Adrenal gland (tissue), 12 donors: ENCODE results near the gene SAFB. TPM values are rescaled to one million over a fixed set of nuclear protein-coding genes. Genes with fewer than 3 reads are reported as not detected.

ENCODE experiments used
- DNase-seq, 7 donors: peaks; one replicate each; pipeline ENCODE4 v3.0.0-alpha.2; 2019 to 2020
- H3K27ac ChIP-seq, 5 donors: fragments of 200-600 bp; sonication (generic) in 4 of 5; 1 replicate in 3 of 5; 2 replicates in 2 of 5; pipeline versions ENCODE4 v1.5.1 to v1.8.0; 2016 to 2020; ENCODE audit warnings: mild to moderate bottlenecking in 1 of 5
- H3K27me3 ChIP-seq: fragments of 200-600 bp; 2 replicates; pipeline ENCODE4 v1.8.0; 2021
- H3K36me3 ChIP-seq, 2 donors: fragments of 200-600 bp; replicated peaks in 1 of 2; 1 replicate in 1 of 2; 2 replicates in 1 of 2; pipeline versions ENCODE4 v1.5.1 to v1.8.0; 2018 to 2022
- H3K4me1 ChIP-seq, 2 donors: fragments of 200-600 bp; replicated peaks in 1 of 2; 1 replicate in 1 of 2; 2 replicates in 1 of 2; pipeline versions ENCODE4 v1.5.1 to v1.8.0; 2018 to 2021
- H3K4me3 ChIP-seq, 4 donors: fragments of 200-600 bp; sonication (generic) in 3 of 4; one replicate each; pipeline ENCODE4 v1.5.1; 2016 to 2018
- H3K9me3 ChIP-seq, 3 donors: fragments of 200-600 bp; sonication (generic) in 1 of 3; replicated peaks in 1 of 3; 1 replicate in 2 of 3; 2 replicates in 1 of 3; pipeline versions ENCODE4 v1.5.1 to v1.8.0; 2016 to 2021
- CTCF ChIP-seq, 6 experiments: fragments of 450-650 bp in 4 of 6; fragments of 200-600 bp in 2 of 6; sonication (generic) in 1 of 6; IDR thresholded peaks; 1 replicate in 5 of 6; 2 replicates in 1 of 6; pipeline versions ENCODE4 v1.5.1 to v1.8.0; 2016 to 2021; ENCODE audit warnings: antibody characterized with exemption in 6 of 6, mild to moderate bottlenecking in 2 of 6, moderate library complexity in 1 of 6
- POLR2A ChIP-seq, 2 donors: fragments of 450-650 bp; IDR thresholded peaks; one replicate each; pipeline ENCODE4 v1.6.1; 2017; ENCODE audit warnings: antibody characterized with exemption in 2 of 2, mild to moderate bottlenecking in 2 of 2, moderate library complexity in 1 of 2
- WGBS, 4 donors: extraction: QIAGEN DNeasy Blood & Tissue Kit in 2 of 4; methylation state at CpG; one replicate each; pipeline versions ENCODE4 v1.1.5 to v1.1.7; 2013 to 2017; 5-methylcytosine and 5-hydroxymethylcytosine counted together
- intact Hi-C, 2 donors: fragments of 100-400 bp; cut with DNase I; formaldehyde crosslinking; loops; one replicate each; pipeline versions ENCODE4 v1.14.1 to v1.15.0; 2022 to 2023
- polyA plus RNA-seq, 3 donors: library from polyadenylated mRNA; stranded (reverse); fragments of 200-250 nt in 2 of 3; fragments of 350-450 nt in 1 of 3; fragmentation: Illumina TruSeq in 1 of 3; extraction: RNeasy Lipid Tissue Mini Kit (QIAGEN cat#74804) in 1 of 3; gene quantifications; one replicate each; pipeline ENCODE4 v1.2.3, GENCODE V29; 2013 to 2014
- total RNA-seq, 9 donors: library from RNA; depleted of rRNA in 4 of 9; stranded (reverse); fragments of >200 nt in 4 of 9; fragments of 120-200 nt in 1 of 9; fragmentation: NEBNext Ultra II Directional in 1 of 9; extraction: Animal tissue kit (Norgen Biotek cat#: 25700) in 1 of 9; gene quantifications; one replicate each; pipeline versions ENCODE4 v1.1.0 to v1.2.4, GENCODE V29; 2013 to 2023
- donor health status: healthy with polysubstance abuse.
- donor health status: Bipolar disorder and iron deficiency.
- donor health status: DM: yes; HTN: yes; CAD: no.
- donor health status: DM: no; HTN: no; CAD: no.
- donor health status: DM: no; HTN: no; CAD: no.
- donor health status: DM: yes; HTN: yes; CAD: no.

Gene SAFB
- total and polyA plus RNA-seq, 12 donors: 38.4 to 125 (median 55.5) TPM

- DNase-seq: peak in 3 of 7 donors; percentile 26 to 49 (median 46)
- intact Hi-C loops: loop anchor here in 1 of 2 donors (5.0 kb wide), 1 partner anchor 49 kb away; no protein-coding TSS in a partner anchor
- Histone ChIP-seq H3K4me3 (no peak overlapping the region), H3K4me1 (peaks cover 51 to 89% of the 10 kb centered on the region in 2 donors), H3K27ac (peak overlapping the region; percentile 45 to 95 (median 53)), H3K36me3 (peaks cover 0 to 40% of the 10 kb centered on the region in 2 donors), H3K27me3 (no peaks in the 10 kb centered on the region), H3K9me3 (no peaks in the 10 kb centered on the region)
- WGBS, 4 donors: 46 to 63% (median 54%) methylated on average over 1 of the region's 1 CpG
- TF ChIP-seq CTCF (IDR thresholded peaks at IDR 0.05): no peak
- TF ChIP-seq POLR2A (IDR thresholded peaks at IDR 0.05): no peak
Observed at GRCh38 chr19:5628461-5628860, 5.6 kb downstream of the SAFB start.

GRCh38 chr19:5628919-5629481, 6.1 kb downstream of the SAFB start:
- H3K36me3 ChIP-seq: peaks cover 0 to 40% of the 10 kb centered on the region in 2 donors
- intact Hi-C loops: loop anchor here in 1 of 2 donors (5.0 kb wide), 1 partner anchor 48 kb away; no protein-coding TSS in a partner anchor
- H3K4me3 ChIP-seq: no peak overlapping the region
- H3K4me1 ChIP-seq: peaks cover 51 to 92% of the 10 kb centered on the region in 2 donors
- no peaks in the 10 kb centered on the region for H3K27me3 ChIP-seq
- peak overlapping the region; percentile 45 to 95 (median 53) for H3K27ac ChIP-seq
- peak in 2 of 7 donors; percentile 36 to 54 for DNase-seq
- TF ChIP-seq POLR2A (IDR thresholded peaks at IDR 0.05): no peak
- no peak for TF ChIP-seq CTCF (IDR thresholded peaks at IDR 0.05)
- no peaks in the 10 kb centered on the region for H3K9me3 ChIP-seq
- WGBS, 4 donors: 40 to 53% (median 43%) methylated on average over 9 of the region's 9 CpGs

- 65 to 79% (median 73%) methylated on average over 9 of the region's 9 CpGs for WGBS, 4 donors
- Histone ChIP-seq H3K27me3 (no peaks in the 10 kb centered on the region), H3K9me3 (no peaks in the 10 kb centered on the region), H3K36me3 (peaks cover 0 to 23% of the 10 kb centered on the region in 2 donors), H3K4me1 (peaks cover 36 to 83% of the 10 kb centered on the region in 2 donors), H3K27ac (peak overlapping the region in 3 of 5 donors; percentile 24 to 40 (median 35)), H3K4me3 (peak overlapping the region in 1 of 4 donors; percentile 8)
- TF ChIP-seq POLR2A (IDR thresholded peaks at IDR 0.05) (no peak), CTCF (IDR thresholded peaks at IDR 0.05) (no peak)
- intact Hi-C loops: no loop called here
- DNase-seq: peak in 1 of 7 donors; percentile 44
Observed at GRCh38 chr19:5631567-5632240, 8.8 kb downstream of the SAFB start.

GRCh38 chr19:5632241-5632612, 9.3 kb downstream of the SAFB start:
- intact Hi-C loops: no loop called here
- no peak for DNase-seq
- 71 to 82% (median 74%) methylated on average over 4 of the region's 4 CpGs for WGBS, 4 donors
- H3K9me3 ChIP-seq: no peaks in the 10 kb centered on the region
- H3K4me1 ChIP-seq: peaks cover 36 to 80% of the 10 kb centered on the region in 2 donors
- no peaks in the 10 kb centered on the region for H3K27me3 ChIP-seq
- H3K36me3 ChIP-seq: peaks cover 0 to 18% of the 10 kb centered on the region in 2 donors
- TF ChIP-seq CTCF (IDR thresholded peaks at IDR 0.05) (no peak), POLR2A (IDR thresholded peaks at IDR 0.05) (no peak)
- peak overlapping the region in 1 of 4 donors; percentile 8 for H3K4me3 ChIP-seq
- H3K27ac ChIP-seq: peak overlapping the region in 3 of 5 donors; percentile 24 to 40 (median 33)
